Left ventricle myocardium inferior (tissue), 1 donor: Measurements from ENCODE around the gene C1QTNF6. TPM values are rescaled to one million over a fixed set of nuclear protein-coding genes. Genes with fewer than 3 reads are reported as not detected.
A peak's percentile ranks its signal among the peaks of the same experiment; 100 is the strongest.
"Not testable (repeated sequence)": the region's sequence is repeated elsewhere in the genome, so short reads cannot be mapped to it uniquely, and the experiment has no call there.

ENCODE experiments used
- DNase-seq: peaks from one replicate; pipeline ENCODE4 v3.0.0-alpha.2; 2020
- H3K27ac ChIP-seq: fragments of 200-600 bp; replicated peaks from 2 replicates; pipeline ENCODE4 v1.8.0; 2021
- H3K27me3 ChIP-seq: fragments of 200-600 bp; 2 replicates; pipeline ENCODE4 v1.8.0; 2021; ENCODE audit warnings: low read depth
- H3K36me3 ChIP-seq: fragments of 200-600 bp; 2 replicates; pipeline ENCODE4 v1.8.0; 2021
- H3K4me1 ChIP-seq: fragments of 200-600 bp; 2 replicates; pipeline ENCODE4 v1.8.0; 2021
- H3K4me3 ChIP-seq: fragments of 200-600 bp; 2 replicates; pipeline ENCODE4 v1.8.0; 2021; ENCODE audit warnings: mild to moderate bottlenecking, moderate library complexity
- H3K9me3 ChIP-seq: fragments of 200-600 bp; replicated peaks from 2 replicates; pipeline ENCODE4 v1.8.0; 2021
- CTCF ChIP-seq: fragments of 200-600 bp; IDR thresholded peaks from 2 replicates; pipeline ENCODE4 v1.8.0; 2021; ENCODE audit warnings: antibody characterized with exemption, mild to moderate bottlenecking, borderline replicate concordance
- intact Hi-C: fragments of 100-400 bp; cut with micrococcal nuclease; formaldehyde crosslinking; loops from one replicate; pipeline ENCODE4 v1.11.0; 2022
- long read RNA-seq: library from polyadenylated mRNA; unstranded; transcript quantifications from one replicate; pipeline ENCODE4 v2.0.0, GENCODE V29; 2021
- total RNA-seq: library from RNA; stranded (reverse); fragmentation: NEBNext Ultra II Directional; extraction: Animal tissue kit (Norgen Biotek cat#: 25700); gene quantifications from one replicate; pipeline ENCODE4 v1.2.1, GENCODE V29; 2021
- donor health status: DM: no; HTN: yes; CAD: no; lungs with severe emphysema.

Gene C1QTNF6
- total RNA-seq, result 1.3 TPM
- long read RNA-seq, result 0 reads

- peak; percentile 56 for DNase-seq
- no peak for TF ChIP-seq CTCF
- no peaks in the 10 kb centered on the region for H3K36me3 ChIP-seq
- no peaks in the 10 kb centered on the region for H3K9me3 ChIP-seq
- intact Hi-C loops, result no loop called here
- no peaks in the 10 kb centered on the region for H3K27me3 ChIP-seq
- H3K4me3 ChIP-seq, result peak within 1 kb of the TSS; percentile 58
- peaks cover 53% of the 10 kb centered on the region for H3K4me1 ChIP-seq
- peak within 1 kb of the TSS; percentile 86 for H3K27ac ChIP-seq
Measured at GRCh38 chr22:37187891-37188761, at the start of gene C1QTNF6. TSS of gene C1QTNF6 (minus strand) at chr22:37188247. CDS start at chr22:37188213, 34 bp downstream.

- H3K4me3 ChIP-seq, result no peak overlapping the region
- intact Hi-C loops, result no loop called here
- H3K36me3 ChIP-seq, result no peaks in the 10 kb centered on the region
- peaks cover 100% of the 10 kb centered on the region for H3K27me3 ChIP-seq
- TF ChIP-seq CTCF, result no peak
- no peak for DNase-seq
- no peaks in the 10 kb centered on the region for H3K4me1 ChIP-seq
- no peak overlapping the region for H3K27ac ChIP-seq
- H3K9me3 ChIP-seq, result no peaks in the 10 kb centered on the region
Measured at GRCh38 chr22:37235897-37236607, 48.0 kb upstream of the C1QTNF6 start.

- intact Hi-C loops, result no loop called here
- Histone ChIP-seq H3K36me3 (no peaks in the 10 kb centered on the region), H3K27me3 (peaks cover 99% of the 10 kb centered on the region), H3K4me1 (no peaks in the 10 kb centered on the region), H3K27ac (no peak overlapping the region), H3K4me3 (no peak overlapping the region), H3K9me3 (no peaks in the 10 kb centered on the region)
- no peak for DNase-seq
- TF ChIP-seq CTCF, result no peak
Measured at GRCh38 chr22:37234736-37235711, 47.0 kb upstream of the C1QTNF6 start.

DNA sequence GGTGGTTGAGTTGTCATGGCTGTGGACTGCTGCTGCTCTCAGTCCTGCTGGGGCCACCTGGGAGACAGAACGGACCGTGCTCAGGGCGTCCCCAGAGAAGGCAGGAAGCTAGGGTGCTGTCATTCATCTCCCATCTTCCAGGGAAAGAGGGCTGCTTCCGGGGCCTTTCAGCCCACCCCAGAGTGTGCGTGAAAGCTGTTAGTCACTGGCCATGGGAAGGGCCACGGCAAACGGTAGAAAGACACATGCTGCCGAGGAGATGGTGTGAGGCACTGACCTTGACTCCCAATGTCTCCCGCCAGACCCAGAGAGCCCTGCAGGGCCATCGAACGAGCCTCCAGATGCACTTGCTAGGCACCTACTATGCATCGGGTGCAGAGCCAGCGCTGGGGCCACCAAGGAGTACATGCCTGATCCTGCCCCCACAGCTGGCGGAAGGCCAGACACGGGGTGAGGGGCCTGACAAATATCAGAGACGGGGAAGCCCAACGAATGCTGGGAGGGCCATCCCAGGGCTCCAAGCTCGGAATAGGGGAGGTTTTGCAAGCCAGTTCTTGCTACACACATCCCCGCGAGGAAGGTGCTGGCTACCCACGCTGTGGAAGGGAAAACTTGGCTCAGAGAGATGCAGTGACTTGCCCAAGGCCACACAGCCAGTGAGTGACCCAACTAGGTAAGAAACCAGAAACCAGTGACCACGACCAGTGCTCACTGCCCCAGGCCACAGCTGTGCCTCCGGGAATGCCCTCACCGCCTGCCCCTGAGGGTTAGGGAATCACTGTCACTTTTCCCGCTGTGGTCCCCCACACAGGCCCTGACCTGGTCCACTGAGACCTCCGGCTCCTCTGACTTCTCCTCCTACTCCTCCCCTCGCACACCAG is 45.9 kb upstream of the C1QTNF6 start:
- Histone ChIP-seq H3K4me1 (no peaks in the 10 kb centered on the region), H3K4me3 (no peak overlapping the region), H3K36me3 (no peaks in the 10 kb centered on the region), H3K27me3 (peaks cover 98% of the 10 kb centered on the region), H3K9me3 (no peaks in the 10 kb centered on the region), H3K27ac (no peak overlapping the region)
- intact Hi-C loops, result no loop called here
- no peak for DNase-seq
- TF ChIP-seq CTCF, result no peak

DNA sequence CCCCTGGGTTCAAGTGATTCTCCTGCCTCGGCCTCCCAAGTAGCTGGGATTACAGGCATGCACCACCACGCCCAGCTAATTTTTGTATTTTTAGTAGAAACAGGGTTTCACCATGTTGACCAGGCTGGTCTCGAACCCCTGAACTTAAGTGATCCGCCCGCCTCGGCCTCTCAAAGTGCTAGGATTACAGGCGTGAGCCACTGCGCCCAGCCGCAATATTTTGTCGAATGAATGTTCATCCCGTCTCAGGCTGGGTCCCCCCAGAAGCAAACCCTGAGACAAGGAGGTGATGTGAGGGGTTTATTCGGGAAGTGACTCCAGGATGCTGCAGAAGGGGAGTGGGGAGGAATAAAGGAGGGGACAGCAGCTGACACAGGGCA is 45.3 kb upstream of the C1QTNF6 start:
- H3K36me3 ChIP-seq, DNase-seq, intact Hi-C loops, H3K4me3 ChIP-seq, H3K27ac ChIP-seq, H3K4me1 ChIP-seq, H3K9me3 ChIP-seq: not testable (repeated sequence)
- peaks cover 96% of the 10 kb centered on the region for H3K27me3 ChIP-seq
